Activated CD8-positive, alpha-beta T cell treated with anti-CD3 and anti-CD28 coated beads for 36 hours (primary cell): ENCODE measurements around the gene CREBRF. TPM values are rescaled to one million over a fixed set of nuclear protein-coding genes. Genes with fewer than 3 reads are reported as not detected.
"Not testable (repeated sequence)": the region's sequence is repeated elsewhere in the genome, so short reads cannot be mapped to it uniquely, and the experiment has no call there.

Source experiments
- ATAC-seq: fragments of 200-7000 bp; cut with Tn5 transposase; one replicate; pipeline ENCODE4 v1.10.0; 2021; ENCODE audit warnings: mild to moderate bottlenecking, moderate library complexity
- CTCF ChIA-PET: fragments of 350-600 bp; sonication (Branson Sonifier 250); formaldehyde crosslinking; loops from one replicate; lab custom pipeline; 2021; ENCODE audit warnings: antibody characterized with exemption; lab: Charles Lee
- POLR2A ChIA-PET: fragments of 350-600 bp; sonication (Branson Sonifier 250); formaldehyde crosslinking; loops from one replicate; lab custom pipeline; 2021; ENCODE audit warnings: antibody characterized with exemption; lab: Charles Lee
- DNase-seq: peaks from one replicate; pipeline ENCODE4 v3.0.0-alpha.2; 2020
- H3K27ac Mint-ChIP-seq: one replicate; pipeline ENCODE4 v1.8.0; 2021; ENCODE audit warnings: mild to moderate bottlenecking, mixed read lengths
- H3K27me3 Mint-ChIP-seq: one replicate; pipeline ENCODE4 v1.8.0; 2021; ENCODE audit warnings: mixed read lengths
- H3K36me3 Mint-ChIP-seq: one replicate; pipeline ENCODE4 v1.8.0; 2021; ENCODE audit warnings: low read depth, mixed read lengths
- H3K4me1 Mint-ChIP-seq: one replicate; pipeline ENCODE4 v1.8.0; 2021; ENCODE audit warnings: low read depth, mixed read lengths
- H3K4me3 Mint-ChIP-seq: one replicate; pipeline ENCODE4 v1.8.0; 2021; ENCODE audit warnings: mild to moderate bottlenecking, moderate library complexity, mixed read lengths
- H3K9me3 Mint-ChIP-seq: one replicate; pipeline ENCODE4 v1.8.0; 2021; ENCODE audit warnings: mixed read lengths
- intact Hi-C: fragments of 100-400 bp; cut with micrococcal nuclease; formaldehyde crosslinking; loops from one replicate; pipeline ENCODE4 v1.10.0; 2022
- total RNA-seq, 2 experiments: library from RNA; stranded (reverse); gene quantifications; one replicate each; pipeline ENCODE4 v1.2.3, GENCODE V29; 2021
- TF ChIP-seq, protein P1 (sequence below): fragments of 200-600 bp; IDR thresholded peaks from one replicate; pipeline ENCODE4 v1.8.0; 2022; ENCODE audit warnings: antibody characterized with exemption, mild to moderate bottlenecking

CREBRF gene
- total RNA-seq, 2 experiments from 2014 or later = 9.3 to 10.2 TPM

DNA sequence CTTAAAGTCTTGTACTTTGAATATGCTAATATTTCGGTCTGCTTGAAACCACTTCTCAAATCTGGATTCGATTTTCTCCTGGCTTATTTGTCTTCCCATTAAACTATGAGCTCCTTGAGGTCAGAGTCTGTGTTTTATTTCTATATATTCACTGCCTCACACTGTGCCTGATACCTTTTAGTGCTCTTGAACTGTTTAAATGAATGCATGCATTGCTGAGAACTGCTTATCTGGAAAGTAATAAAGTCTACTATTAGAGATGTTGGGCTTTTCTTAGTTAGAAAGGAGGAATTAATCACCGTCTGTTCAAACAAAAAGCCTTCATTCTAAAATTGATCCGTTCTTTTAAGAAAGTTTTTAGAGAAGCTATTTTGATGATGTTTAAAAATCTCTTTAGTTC lies 6.0 kb downstream of the CREBRF start:
- no peak for ATAC-seq
- no peak for DNase-seq
- peaks cover 60% of the 10 kb centered on the region for H3K4me1 Mint-ChIP-seq
- intact Hi-C loops = no loop called here
- no peaks in the 10 kb centered on the region for H3K9me3 Mint-ChIP-seq
- no peaks in the 10 kb centered on the region for H3K27me3 Mint-ChIP-seq
- H3K36me3 Mint-ChIP-seq = peaks cover 3% of the 10 kb centered on the region
- H3K27ac Mint-ChIP-seq = peak overlapping the region; percentile 79
- H3K4me3 Mint-ChIP-seq = no peak overlapping the region
- TF ChIP-seq, protein P1, sequence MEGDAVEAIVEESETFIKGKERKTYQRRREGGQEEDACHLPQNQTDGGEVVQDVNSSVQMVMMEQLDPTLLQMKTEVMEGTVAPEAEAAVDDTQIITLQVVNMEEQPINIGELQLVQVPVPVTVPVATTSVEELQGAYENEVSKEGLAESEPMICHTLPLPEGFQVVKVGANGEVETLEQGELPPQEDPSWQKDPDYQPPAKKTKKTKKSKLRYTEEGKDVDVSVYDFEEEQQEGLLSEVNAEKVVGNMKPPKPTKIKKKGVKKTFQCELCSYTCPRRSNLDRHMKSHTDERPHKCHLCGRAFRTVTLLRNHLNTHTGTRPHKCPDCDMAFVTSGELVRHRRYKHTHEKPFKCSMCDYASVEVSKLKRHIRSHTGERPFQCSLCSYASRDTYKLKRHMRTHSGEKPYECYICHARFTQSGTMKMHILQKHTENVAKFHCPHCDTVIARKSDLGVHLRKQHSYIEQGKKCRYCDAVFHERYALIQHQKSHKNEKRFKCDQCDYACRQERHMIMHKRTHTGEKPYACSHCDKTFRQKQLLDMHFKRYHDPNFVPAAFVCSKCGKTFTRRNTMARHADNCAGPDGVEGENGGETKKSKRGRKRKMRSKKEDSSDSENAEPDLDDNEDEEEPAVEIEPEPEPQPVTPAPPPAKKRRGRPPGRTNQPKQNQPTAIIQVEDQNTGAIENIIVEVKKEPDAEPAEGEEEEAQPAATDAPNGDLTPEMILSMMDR = no peak
- ChIA-PET CTCF (interaction anchor here (1.5 to 8.2 kb wide), 3 partner anchors 9 to 79 kb away, joined by 3 to 37 read pairs (median 4); partner anchors contain the start of gene ATP6V0E1), POLR2A (interaction anchor here (0.5 to 1.5 kb wide), 2 partner anchors 78 to 89 kb away, joined by 3 to 6 read pairs; partner anchors contain the start of gene ATP6V0E1)

DNA sequence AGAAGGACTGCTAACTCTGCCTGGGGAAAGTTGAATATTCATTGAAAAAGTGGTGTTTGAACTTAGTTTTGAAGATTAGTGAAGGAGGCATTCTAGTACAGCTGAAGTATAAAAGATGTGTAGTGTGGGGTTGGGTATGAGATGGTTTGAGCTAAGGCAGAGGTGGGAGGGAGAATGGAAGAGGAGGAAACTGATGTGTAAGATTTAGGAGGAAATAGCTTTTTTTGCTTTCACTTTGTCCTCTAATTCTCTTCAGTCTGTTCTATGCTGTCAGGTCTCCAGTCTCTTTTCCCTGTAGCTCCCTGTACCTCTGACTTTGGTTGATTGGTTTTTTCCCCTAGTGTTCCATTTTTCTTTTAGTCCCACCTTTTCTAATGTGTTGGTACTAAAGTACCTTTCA lies 9.0 kb downstream of the CREBRF start:
- ChIA-PET POLR2A (interaction anchor here (1.3 to 2.2 kb wide), 3 partner anchors 26 to 81 kb away, joined by 4 to 10 read pairs (median 8); partner anchors contain the start of gene ATP6V0E1), CTCF (interaction anchor here (0.9 to 1.6 kb wide), 5 partner anchors 8 to 36 kb away, joined by 3 to 5 read pairs (median 3); no protein-coding TSS in a partner anchor)
- H3K27me3 Mint-ChIP-seq = no peaks in the 10 kb centered on the region
- peaks cover 72% of the 10 kb centered on the region for H3K4me1 Mint-ChIP-seq
- no peaks in the 10 kb centered on the region for H3K9me3 Mint-ChIP-seq
- peak overlapping the region; percentile 87 for H3K27ac Mint-ChIP-seq
- intact Hi-C loops = no loop called here
- TF ChIP-seq, protein P1 = no peak
- no peak for DNase-seq
- ATAC-seq = peak; percentile 80
- peaks cover 3% of the 10 kb centered on the region for H3K36me3 Mint-ChIP-seq
- H3K4me3 Mint-ChIP-seq = peak overlapping the region; percentile 67

DNA sequence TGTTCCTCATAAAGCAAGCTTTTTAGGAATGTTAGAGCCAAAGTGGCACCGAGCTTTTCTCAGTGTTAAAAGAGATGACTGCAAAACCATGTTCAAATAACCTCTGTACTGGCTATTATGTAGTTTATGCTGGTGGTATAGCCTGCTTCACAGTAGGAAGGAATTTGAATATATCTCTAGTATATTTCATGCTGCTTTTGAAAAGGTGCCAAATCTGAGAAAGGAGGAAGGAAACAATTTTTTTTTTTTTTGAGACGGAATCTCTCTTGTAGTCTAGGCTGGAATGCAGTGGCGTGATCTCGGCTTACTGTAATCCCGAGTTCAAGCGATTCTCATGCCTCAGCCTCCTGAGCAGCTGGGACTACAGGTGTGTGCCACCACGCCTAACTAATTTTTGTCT lies 13.5 kb downstream of the CREBRF start:
- DNase-seq = no peak
- TF ChIP-seq, protein P1 = no peak
- Mint-ChIP-seq H3K4me1 (peaks cover 53% of the 10 kb centered on the region), H3K9me3 (no peaks in the 10 kb centered on the region), H3K27me3 (no peaks in the 10 kb centered on the region), H3K4me3 (peak overlapping the region; percentile 21), H3K27ac (peak overlapping the region; percentile 61), H3K36me3 (peaks cover 2% of the 10 kb centered on the region)
- ATAC-seq = no peak
- intact Hi-C loops = no loop called here
- CTCF ChIA-PET = no interaction called here
- POLR2A ChIA-PET = interaction anchor here (0.7 kb wide), 1 partner anchor 115 kb away, joined by 3 read pairs; no protein-coding TSS in a partner anchor

DNA sequence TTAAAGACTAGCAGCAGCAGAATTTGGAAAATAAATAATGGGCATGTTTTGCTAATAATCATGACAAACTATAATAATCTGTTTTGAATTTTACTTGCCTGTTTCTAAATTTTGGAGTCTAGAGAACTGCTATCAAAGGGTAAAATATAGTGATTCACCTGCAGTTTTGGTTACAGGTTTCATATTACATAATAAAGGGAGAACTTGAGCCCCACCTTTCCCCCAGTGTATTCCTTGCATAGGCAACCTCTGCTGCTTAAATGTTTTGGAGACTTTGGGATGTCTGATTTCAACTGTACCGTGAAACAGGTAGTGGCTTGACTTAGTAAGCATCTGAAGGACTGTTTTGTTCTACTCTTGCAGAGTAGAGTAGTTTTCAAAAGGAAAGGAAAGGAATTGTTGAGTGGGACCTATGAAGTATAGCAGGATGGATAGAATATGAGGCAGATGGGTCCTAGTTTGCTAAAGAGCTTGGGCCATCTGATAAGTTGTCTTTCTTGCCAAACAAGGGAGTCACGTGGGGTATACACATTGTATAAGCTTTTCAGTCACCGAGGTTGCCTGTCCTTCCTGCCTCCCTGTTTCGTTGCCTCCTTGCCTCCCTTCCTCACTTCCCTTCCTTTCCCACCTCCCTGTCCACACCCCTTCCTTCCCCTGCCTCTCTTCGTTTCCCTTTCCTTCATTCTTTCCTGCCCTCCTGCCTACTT lies 19.1 kb downstream of the CREBRF start:
- ATAC-seq (no peak), DNase-seq (no peak)
- no peaks in the 10 kb centered on the region for H3K27me3 Mint-ChIP-seq
- intact Hi-C loops = no loop called here
- ChIA-PET POLR2A (no interaction called here), CTCF (no interaction called here)
- no peak overlapping the region for H3K27ac Mint-ChIP-seq
- TF ChIP-seq, protein P1 = no peak
- H3K4me3 Mint-ChIP-seq = no peak overlapping the region
- peaks cover 2% of the 10 kb centered on the region for H3K36me3 Mint-ChIP-seq
- peaks cover 36% of the 10 kb centered on the region for H3K4me1 Mint-ChIP-seq
- peaks cover 2% of the 10 kb centered on the region for H3K9me3 Mint-ChIP-seq

DNA sequence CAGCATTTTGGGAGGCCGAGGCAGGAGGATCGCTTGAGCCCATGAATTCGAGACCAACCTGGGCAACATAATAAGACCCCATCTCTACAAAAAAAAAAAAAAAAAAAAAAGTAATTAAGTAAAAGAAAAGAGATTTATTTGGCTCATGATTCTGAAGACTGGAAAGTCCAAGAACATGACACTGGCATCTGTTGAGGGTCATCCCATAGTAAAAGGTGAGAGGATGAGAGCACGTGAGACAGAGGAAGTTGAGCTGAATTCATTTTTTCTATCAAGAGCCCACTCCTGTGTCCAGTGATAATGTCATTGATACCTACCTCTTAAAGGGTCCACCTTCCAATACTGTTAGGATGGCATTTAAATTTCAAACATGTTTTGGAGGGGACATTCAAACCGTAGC lies 19.8 kb downstream of the CREBRF start:
- ChIA-PET POLR2A (interaction anchor here (0.7 kb wide), 1 partner anchor 157 kb away, joined by 3 read pairs; no protein-coding TSS in a partner anchor), CTCF (no interaction called here)
- no peak for DNase-seq
- H3K4me3 Mint-ChIP-seq = no peak overlapping the region
- intact Hi-C loops = no loop called here
- H3K27ac Mint-ChIP-seq = no peak overlapping the region
- H3K9me3 Mint-ChIP-seq = peaks cover 2% of the 10 kb centered on the region
- H3K36me3 Mint-ChIP-seq = peaks cover 2% of the 10 kb centered on the region
- H3K27me3 Mint-ChIP-seq = no peaks in the 10 kb centered on the region
- H3K4me1 Mint-ChIP-seq = peaks cover 37% of the 10 kb centered on the region
- no peak for ATAC-seq
- TF ChIP-seq, protein P1 = no peak

DNA sequence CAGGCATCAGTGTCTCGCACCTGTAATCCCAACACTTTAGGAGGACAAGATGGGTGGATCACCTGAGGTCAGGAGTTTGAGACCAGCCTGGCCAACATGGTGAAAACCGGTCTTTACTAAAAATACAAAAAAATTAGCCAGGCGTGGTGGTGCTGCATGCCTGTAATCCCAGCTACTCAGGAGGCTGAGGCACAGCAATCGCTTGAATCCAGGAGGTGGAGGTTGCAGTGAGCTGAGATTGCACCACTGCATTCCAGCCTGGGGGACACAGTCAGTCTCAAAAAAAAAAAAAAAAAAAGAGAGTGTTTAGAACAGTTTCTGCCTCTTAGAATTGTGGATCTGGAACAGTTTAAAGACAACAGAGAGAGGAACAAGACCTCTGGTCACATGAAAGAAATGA lies 20.3 kb downstream of the CREBRF start:
- H3K4me3 Mint-ChIP-seq, H3K36me3 Mint-ChIP-seq, H3K9me3 Mint-ChIP-seq, ATAC-seq, H3K27me3 Mint-ChIP-seq, DNase-seq, H3K27ac Mint-ChIP-seq, intact Hi-C loops: not testable (repeated sequence)
- ChIA-PET CTCF (interaction anchor here (0.6 kb wide), 1 partner anchor 277 kb away, joined by 3 read pairs; no protein-coding TSS in a partner anchor), POLR2A (interaction anchor here (0.7 kb wide), 1 partner anchor 158 kb away, joined by 3 read pairs; no protein-coding TSS in a partner anchor)
- H3K4me1 Mint-ChIP-seq = peaks cover 38% of the 10 kb centered on the region
